ENCODE measurements around the gene CDC42EP1.

- TF ChIP-seq POLR2A (IDR thresholded peaks at IDR 0.05; ENCODE audit: low read length) = no peak
- no peak for TF ChIP-seq GATA1 (IDR thresholded peaks at IDR 0.05; ENCODE audit: low read depth, low read length)
Measured at GRCh38 chr22:37571992-37572373, 11.7 kb downstream of the CDC42EP1 start.

Data from erythroblast (primary cell).